Progenitor cell of endocrine pancreas (in vitro differentiated cells): ENCODE results near the gene PHTF2. TPM values are rescaled to one million over a fixed set of nuclear protein-coding genes. Genes with fewer than 3 reads are reported as not detected.

Source experiments
- DNase-seq: peaks from one replicate; pipeline ENCODE4 v3.0.0; 2021; ENCODE audit warnings: low spot score; ENCODE audit not compliant: unreplicated experiment
- H3K27ac Mint-ChIP-seq: 2 replicates; pipeline ENCODE4 v1.8.0; 2021; ENCODE audit warnings: mild to moderate bottlenecking, moderate library complexity, mixed read lengths
- H3K27me3 Mint-ChIP-seq: 2 replicates; pipeline ENCODE4 v1.8.0; 2021; ENCODE audit warnings: mixed read lengths
- H3K36me3 Mint-ChIP-seq: 2 replicates; pipeline ENCODE4 v1.8.0; 2022; ENCODE audit warnings: mixed read lengths; ENCODE audit not compliant: insufficient read depth
- H3K4me1 Mint-ChIP-seq: 2 replicates; pipeline ENCODE4 v1.8.0; 2021; ENCODE audit warnings: low read depth, mixed read lengths
- H3K4me3 Mint-ChIP-seq: 2 replicates; pipeline ENCODE4 v1.8.0; 2021; ENCODE audit warnings: low read depth, mild to moderate bottlenecking, moderate library complexity, mixed read lengths
- H3K9me3 Mint-ChIP-seq: 2 replicates; pipeline ENCODE4 v1.8.0; 2021; ENCODE audit warnings: low read depth, mixed read lengths
- total RNA-seq: library from RNA; stranded (reverse); gene quantifications from 2 replicates; pipeline ENCODE4 v1.2.1, GENCODE V29; 2021
- TF ChIP-seq, protein P1 (sequence below): fragments of 200-600 bp; sonication (generic); IDR thresholded peaks from one replicate; pipeline ENCODE4 v1.5.0; 2021; ENCODE audit warnings: antibody characterized with exemption, mild to moderate bottlenecking; ENCODE audit not compliant: unreplicated experiment

The PHTF2 gene
- total RNA-seq, 1 donor from 2014 or later, result 13.0 TPM

DNA sequence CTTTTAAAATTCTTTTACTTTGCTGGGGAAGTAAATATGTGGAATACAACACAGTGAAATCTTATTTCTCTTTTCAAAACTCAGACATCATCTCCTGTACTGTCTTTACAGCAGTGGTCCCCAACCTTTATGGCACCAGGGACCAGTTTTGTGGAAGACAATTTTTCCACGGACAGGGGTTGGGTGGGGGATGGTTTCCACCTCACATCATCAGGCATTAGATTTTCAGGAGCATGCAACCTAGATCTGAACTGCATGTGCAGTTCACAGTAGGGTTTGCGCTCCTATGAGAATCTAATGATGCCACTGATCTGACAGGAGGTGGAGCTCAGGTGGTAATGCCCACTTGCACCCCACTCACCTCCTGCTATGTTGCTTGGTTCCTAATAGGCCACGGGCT is 12.6 kb upstream of the PHTF2 start:
- Mint-ChIP-seq H3K27ac (no peak overlapping the region), H3K36me3 (peaks cover 32% of the 10 kb centered on the region), H3K4me1 (peaks cover 12% of the 10 kb centered on the region), H3K9me3 (peaks cover 5% of the 10 kb centered on the region), H3K27me3 (no peaks in the 10 kb centered on the region), H3K4me3 (no peak overlapping the region)
- TF ChIP-seq, protein P1, sequence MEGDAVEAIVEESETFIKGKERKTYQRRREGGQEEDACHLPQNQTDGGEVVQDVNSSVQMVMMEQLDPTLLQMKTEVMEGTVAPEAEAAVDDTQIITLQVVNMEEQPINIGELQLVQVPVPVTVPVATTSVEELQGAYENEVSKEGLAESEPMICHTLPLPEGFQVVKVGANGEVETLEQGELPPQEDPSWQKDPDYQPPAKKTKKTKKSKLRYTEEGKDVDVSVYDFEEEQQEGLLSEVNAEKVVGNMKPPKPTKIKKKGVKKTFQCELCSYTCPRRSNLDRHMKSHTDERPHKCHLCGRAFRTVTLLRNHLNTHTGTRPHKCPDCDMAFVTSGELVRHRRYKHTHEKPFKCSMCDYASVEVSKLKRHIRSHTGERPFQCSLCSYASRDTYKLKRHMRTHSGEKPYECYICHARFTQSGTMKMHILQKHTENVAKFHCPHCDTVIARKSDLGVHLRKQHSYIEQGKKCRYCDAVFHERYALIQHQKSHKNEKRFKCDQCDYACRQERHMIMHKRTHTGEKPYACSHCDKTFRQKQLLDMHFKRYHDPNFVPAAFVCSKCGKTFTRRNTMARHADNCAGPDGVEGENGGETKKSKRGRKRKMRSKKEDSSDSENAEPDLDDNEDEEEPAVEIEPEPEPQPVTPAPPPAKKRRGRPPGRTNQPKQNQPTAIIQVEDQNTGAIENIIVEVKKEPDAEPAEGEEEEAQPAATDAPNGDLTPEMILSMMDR, result no peak
- no peak for DNase-seq

DNA sequence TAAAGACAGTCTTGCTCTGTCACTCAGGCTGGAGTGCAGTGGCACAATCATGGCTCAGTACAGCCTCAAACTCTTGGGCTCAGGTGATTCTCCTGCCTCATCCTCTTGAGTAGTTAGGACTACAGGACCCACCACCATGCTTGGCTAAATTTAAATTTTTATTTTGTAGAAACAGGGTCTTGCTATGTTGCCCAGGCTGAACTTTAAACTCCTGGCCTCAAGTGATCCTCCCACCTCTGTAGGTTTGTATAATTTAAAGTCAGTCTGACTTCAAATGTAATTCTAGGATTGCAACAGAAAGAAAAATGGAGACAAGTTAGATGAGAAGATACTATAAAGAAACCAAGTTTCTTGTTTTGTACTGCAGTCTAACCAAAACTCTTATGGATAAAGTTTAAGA is 11.8 kb upstream of the PHTF2 start:
- H3K4me3 Mint-ChIP-seq, result no peak overlapping the region

DNA sequence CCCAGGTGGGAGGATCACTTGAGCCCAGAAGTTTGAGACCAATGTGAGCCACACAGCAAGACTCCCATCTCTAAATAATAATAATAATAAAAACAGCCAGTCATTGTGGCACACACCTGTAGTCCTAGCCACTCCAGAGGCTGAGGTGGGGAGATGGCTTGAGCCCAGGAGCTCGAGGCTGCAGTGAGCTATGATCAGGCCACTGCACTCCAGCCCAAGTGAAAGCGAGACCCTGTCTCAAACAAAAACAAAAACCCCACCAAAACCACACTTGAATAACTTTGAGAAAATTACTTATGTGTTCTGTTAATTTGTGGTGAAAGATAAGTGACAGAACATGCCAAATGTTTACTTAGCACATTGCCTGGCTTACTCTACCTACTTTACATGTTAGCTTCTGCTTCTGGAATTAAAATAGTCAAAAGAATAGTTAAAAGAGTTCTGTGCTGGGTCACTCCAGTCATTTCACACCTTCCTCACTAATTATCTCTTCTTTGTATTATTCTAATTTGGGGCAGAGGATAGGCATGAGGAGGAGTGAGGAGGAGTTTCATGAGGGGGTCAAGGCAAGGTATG is 10.2 kb upstream of the PHTF2 start:
- Mint-ChIP-seq H3K36me3 (peaks cover 28% of the 10 kb centered on the region), H3K27ac (no peak overlapping the region), H3K4me3 (no peak overlapping the region), H3K4me1 (peaks cover 14% of the 10 kb centered on the region), H3K9me3 (peaks cover 5% of the 10 kb centered on the region), H3K27me3 (no peaks in the 10 kb centered on the region)
- DNase-seq, result no peak
- TF ChIP-seq, protein P1, result no peak

More for the DNA sequence above, 11.8 kb upstream of the PHTF2 start:
- Mint-ChIP-seq H3K36me3 (peaks cover 31% of the 10 kb centered on the region), H3K27ac (no peak overlapping the region), H3K9me3 (peaks cover 5% of the 10 kb centered on the region), H3K4me1 (peaks cover 18% of the 10 kb centered on the region), H3K27me3 (no peaks in the 10 kb centered on the region)
- DNase-seq, result no peak
- TF ChIP-seq, protein P1, result no peak

DNA sequence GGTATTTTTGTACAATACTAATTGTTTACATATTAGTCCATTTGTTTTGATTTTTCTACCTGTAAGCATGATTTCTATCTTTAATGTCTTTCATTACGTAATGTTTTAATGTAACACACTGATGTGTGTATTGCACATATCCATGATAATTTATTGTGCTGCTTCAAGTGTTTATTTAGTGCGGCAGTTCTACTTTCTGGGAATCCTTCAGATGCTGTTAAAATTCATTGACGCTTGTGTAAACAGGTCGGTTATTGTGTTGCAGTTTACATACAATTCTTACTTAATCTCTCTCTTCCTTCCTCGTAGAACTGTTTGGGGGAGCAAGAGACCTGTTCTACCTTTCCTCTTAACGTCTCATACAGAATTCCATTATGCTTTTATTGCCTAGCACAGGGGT is 7.2 kb upstream of the PHTF2 start:
- H3K9me3 Mint-ChIP-seq, result peaks cover 5% of the 10 kb centered on the region
- TF ChIP-seq, protein P1, result no peak
- H3K27me3 Mint-ChIP-seq, result no peaks in the 10 kb centered on the region
- no peak for DNase-seq
- H3K4me1 Mint-ChIP-seq, result peaks cover 13% of the 10 kb centered on the region
- peak overlapping the region; percentile 17 for H3K27ac Mint-ChIP-seq
- H3K36me3 Mint-ChIP-seq, result peaks cover 13% of the 10 kb centered on the region
- H3K4me3 Mint-ChIP-seq, result no peak overlapping the region

- Mint-ChIP-seq H3K27me3 (no peaks in the 10 kb centered on the region), H3K4me1 (peaks cover 18% of the 10 kb centered on the region), H3K4me3 (no peak overlapping the region), H3K36me3 (peaks cover 12% of the 10 kb centered on the region), H3K27ac (no peak overlapping the region), H3K9me3 (peaks cover 5% of the 10 kb centered on the region)
- DNase-seq, result no peak
- TF ChIP-seq, protein P1, result no peak
Measured at GRCh38 chr7:77791956-77792355, 6.6 kb upstream of the PHTF2 start.
